GM18907 (cell line): Measurements from ENCODE around the gene KRTAP6-2.

Experiments used
- ATAC-seq: cut with Tn5 transposase; IDR thresholded peaks from one replicate; pipeline ENCODE4 v1.9.1; 2021; ENCODE audit warnings: mild to moderate bottlenecking, moderate library complexity; ENCODE audit not compliant: unreplicated experiment

The KRTAP6-2 gene

DNA sequence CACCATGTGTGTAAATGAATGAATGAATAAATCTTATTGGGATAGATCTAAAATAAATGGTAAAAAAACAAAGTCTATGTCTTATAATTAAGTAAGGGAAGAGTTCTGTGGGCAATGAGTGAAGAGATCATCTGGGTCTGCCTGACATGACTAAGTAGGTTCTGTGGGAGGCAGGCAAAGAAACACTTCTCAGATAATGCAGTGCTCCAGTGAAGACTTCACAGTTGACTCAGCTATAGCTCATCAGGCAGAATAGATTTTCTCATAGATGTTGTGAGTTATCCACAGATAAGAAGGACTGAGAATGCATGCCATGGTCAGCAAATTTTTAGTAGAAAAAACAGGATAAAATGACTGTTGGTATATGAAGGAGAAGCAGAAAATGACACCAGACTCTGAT is 20.9 kb downstream of the KRTAP6-2 start:
- ATAC-seq = no peak

DNA sequence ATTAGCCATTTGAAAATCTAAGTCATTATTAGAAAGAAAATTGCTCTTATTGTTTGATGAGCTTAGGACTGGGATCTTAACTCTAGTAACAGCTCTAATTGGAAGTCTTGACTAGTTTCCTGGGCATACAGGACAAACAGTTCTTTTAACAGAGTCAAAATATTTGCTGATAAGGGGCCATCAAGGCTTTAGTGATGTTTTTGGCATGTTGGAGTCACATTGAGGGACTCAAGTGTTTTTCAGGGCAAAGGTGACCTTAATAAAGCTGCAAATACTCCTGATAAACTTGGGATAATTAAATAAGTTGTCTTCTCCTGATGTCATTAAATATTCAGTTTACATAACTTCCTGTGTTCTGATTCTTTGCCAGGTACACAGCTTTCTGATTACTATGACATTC is 31.1 kb downstream of the KRTAP6-2 start:
- no peak for ATAC-seq

DNA sequence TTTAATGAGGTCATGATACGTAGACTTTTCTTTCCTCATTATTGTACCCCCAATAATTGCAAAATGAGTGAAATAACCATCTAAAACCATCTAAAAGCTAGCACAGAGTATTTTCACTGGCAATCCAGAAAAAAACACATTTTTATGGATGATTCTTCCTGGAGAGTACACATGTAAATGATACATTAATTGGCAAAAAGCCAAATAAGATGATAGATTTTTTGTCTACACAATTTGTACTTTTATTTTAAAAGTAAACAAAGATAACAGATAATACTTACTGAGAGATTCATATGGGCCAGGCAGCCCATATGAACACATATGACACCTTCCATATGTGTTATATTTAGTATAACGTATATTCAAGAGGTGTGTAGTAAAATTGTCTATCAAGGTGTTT is 35.1 kb downstream of the KRTAP6-2 start:
- ATAC-seq = no peak

GRCh38 chr21:30563072-30563471 is 35.6 kb downstream of the KRTAP6-2 start:
- no peak for ATAC-seq

DNA sequence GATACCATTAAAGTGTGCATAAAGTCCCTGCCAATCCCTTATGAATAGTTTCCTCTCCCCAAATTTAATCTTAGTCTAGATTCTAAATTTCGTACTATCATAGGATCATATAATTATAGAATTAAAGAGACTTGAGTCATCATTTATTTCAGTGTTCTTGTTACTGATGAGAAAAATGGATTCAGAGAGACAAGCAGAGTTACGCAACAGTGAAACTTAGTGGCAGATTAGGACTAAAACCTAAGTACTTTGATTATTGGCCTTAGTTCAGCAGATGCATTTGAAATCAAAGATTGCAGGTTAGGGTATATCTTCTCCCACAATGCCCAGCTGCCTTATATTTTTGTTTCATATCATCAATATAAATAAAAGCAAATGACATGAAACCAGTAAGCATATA is 36.7 kb downstream of the KRTAP6-2 start:
- no peak for ATAC-seq

DNA sequence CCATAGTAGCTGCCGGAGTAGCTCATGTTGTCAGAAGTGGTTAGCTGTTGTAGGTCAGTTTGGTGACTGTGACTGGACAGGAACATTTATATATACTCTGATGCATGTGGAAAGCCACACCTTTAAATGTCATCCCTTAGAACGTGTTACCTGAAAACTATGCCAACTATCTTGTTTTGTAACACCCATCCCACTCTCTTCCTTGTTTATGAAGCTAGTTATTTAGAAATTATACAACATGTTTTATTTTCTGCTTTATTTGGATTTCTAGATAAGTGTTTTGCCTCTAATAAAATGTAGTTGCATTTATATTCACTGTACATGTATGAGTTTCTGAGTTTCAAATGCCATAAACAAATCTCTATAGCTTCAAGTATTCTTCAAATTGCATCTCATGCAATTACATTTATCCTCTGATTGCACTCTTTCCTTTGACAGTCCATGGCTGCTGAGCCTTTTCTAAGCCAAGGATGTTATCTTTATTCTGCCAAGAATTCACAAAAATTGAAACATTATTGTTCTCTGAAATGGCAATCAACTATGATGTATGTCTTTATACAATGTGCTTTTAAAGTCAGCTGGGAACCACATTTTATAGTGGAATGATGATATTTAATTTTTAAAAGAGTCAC is 37.3 kb downstream of the KRTAP6-2 start, which contains the start of gene KRTAP19-7:
Gene KRTAP19-7 (minus strand): TSS at position 51 of the 632 bp plus-strand sequence. CDS start 25 bp downstream, at position 26.
- ATAC-seq = no peak

- no peak for ATAC-seq
Observed at GRCh38 chr21:30555095-30555494, 43.6 kb downstream of the KRTAP6-2 start.

- no peak for ATAC-seq
Observed at GRCh38 chr21:30552782-30553181, 45.9 kb downstream of the KRTAP6-2 start.
